ENCODE results near the gene RSKR.
A peak's percentile ranks its signal among the peaks of the same experiment; 100 is the strongest.
"Not testable (repeated sequence)": the region's sequence is repeated elsewhere in the genome, so short reads cannot be mapped to it uniquely, and the experiment has no call there.

Gene RSKR

GRCh38 chr17:28576758-28577465 lies 37.1 kb downstream of the RSKR start, which contains the start of gene ALDOC:
Gene ALDOC, minus strand, starts transcription at chr17:28576895. Its CDS starts 1,363 bp downstream, at chr17:28575532.
- DNase-seq, result peak; percentile 98

- not testable (repeated sequence) for DNase-seq
These were observed 38.0 kb downstream of the RSKR start for GRCh38 chr17:28576016-28576415.

- DNase-seq, result no peak
These were observed 38.7 kb downstream of the RSKR start for GRCh38 chr17:28575126-28575795.

GRCh38 chr17:28574526-28574925 lies 39.5 kb downstream of the RSKR start:
- no peak for DNase-seq

- DNase-seq, result no peak
These were observed 40.0 kb downstream of the RSKR start for GRCh38 chr17:28573966-28574480.

GRCh38 chr17:28573521-28573920 lies 40.5 kb downstream of the RSKR start:
- no peak for DNase-seq

GRCh38 chr17:28573040-28573380 lies 41.0 kb downstream of the RSKR start:
- no peak for DNase-seq

GRCh38 chr17:28572259-28573039 lies 41.5 kb downstream of the RSKR start:
- DNase-seq, result no peak

GRCh38 chr17:28571361-28572122 lies 42.4 kb downstream of the RSKR start, which contains the start of gene PIGS:
Gene PIGS, minus strand, starts transcription at chr17:28571524. Its CDS starts 28 bp downstream, at chr17:28571496.
- peak; percentile 95 for DNase-seq

GRCh38 chr17:28570716-28571360 lies 43.1 kb downstream of the RSKR start:
- DNase-seq, result peak; percentile 57

- no peak for DNase-seq
These were observed 44.5 kb downstream of the RSKR start for GRCh38 chr17:28569446-28569845.

- no peak for DNase-seq
These were observed 46.4 kb downstream of the RSKR start for GRCh38 chr17:28567604-28568003.

GRCh38 chr17:28563475-28563874 lies 50.5 kb downstream of the RSKR start:
- DNase-seq, result no peak
